ENCODE measurements around the gene DPY19L2.
"Not testable (repeated sequence)": the region's sequence is repeated elsewhere in the genome, so short reads cannot be mapped to it uniquely, and the experiment has no call there.

DPY19L2 gene

GRCh38 chr12:63668028-63668799 lies at the start of gene DPY19L2:
TSS of gene DPY19L2 (minus strand) at chr12:63668493. CDS start at chr12:63668393, 100 bp downstream.
- DNase-seq (ENCODE audit: low read depth) = peak; percentile 37

- DNase-seq (ENCODE audit: low read depth) = not testable (repeated sequence)
Measured at GRCh38 chr12:63716891-63717290, 48.6 kb upstream of the DPY19L2 start.

GRCh38 chr12:63715107-63715625 lies 46.9 kb upstream of the DPY19L2 start:
- not testable (repeated sequence) for DNase-seq (ENCODE audit: low read depth)

GRCh38 chr12:63714409-63714808 lies 46.1 kb upstream of the DPY19L2 start:
- DNase-seq (ENCODE audit: low read depth) = not testable (repeated sequence)

- DNase-seq (ENCODE audit: low read depth) = not testable (repeated sequence)
Measured at GRCh38 chr12:63713681-63714075, 45.4 kb upstream of the DPY19L2 start.

GRCh38 chr12:63712979-63713680 lies 44.8 kb upstream of the DPY19L2 start:
- DNase-seq (ENCODE audit: low read depth) = not testable (repeated sequence)

- not testable (repeated sequence) for DNase-seq (ENCODE audit: low read depth)
Measured at GRCh38 chr12:63712376-63712974, 44.2 kb upstream of the DPY19L2 start.

GRCh38 chr12:63711339-63711738 lies 43.0 kb upstream of the DPY19L2 start:
- peak; percentile 5 for DNase-seq (ENCODE audit: low read depth)

GRCh38 chr12:63706336-63706735 lies 38.0 kb upstream of the DPY19L2 start:
- no peak for DNase-seq (ENCODE audit: low read depth)

GRCh38 chr12:63699678-63700382 lies 31.5 kb upstream of the DPY19L2 start:
- DNase-seq (ENCODE audit: low read depth) = not testable (repeated sequence)

GRCh38 chr12:63699011-63699410 lies 30.7 kb upstream of the DPY19L2 start:
- DNase-seq (ENCODE audit: low read depth) = not testable (repeated sequence)

- not testable (repeated sequence) for DNase-seq (ENCODE audit: low read depth)
Measured at GRCh38 chr12:63690837-63691236, 22.5 kb upstream of the DPY19L2 start.

- not testable (repeated sequence) for DNase-seq (ENCODE audit: low read depth)
Measured at GRCh38 chr12:63689141-63689540, 20.8 kb upstream of the DPY19L2 start.

GRCh38 chr12:63686623-63687022 lies 18.3 kb upstream of the DPY19L2 start:
- DNase-seq (ENCODE audit: low read depth) = not testable (repeated sequence)

GRCh38 chr12:63685789-63686188 lies 17.5 kb upstream of the DPY19L2 start:
- DNase-seq (ENCODE audit: low read depth) = not testable (repeated sequence)

GRCh38 chr12:63682617-63683016 lies 14.3 kb upstream of the DPY19L2 start:
- not testable (repeated sequence) for DNase-seq (ENCODE audit: low read depth)

- DNase-seq (ENCODE audit: low read depth) = peak; percentile 49
Measured at GRCh38 chr12:63680758-63681157, 12.5 kb upstream of the DPY19L2 start.

- not testable (repeated sequence) for DNase-seq (ENCODE audit: low read depth)
Measured at GRCh38 chr12:63672550-63672949, 4.3 kb upstream of the DPY19L2 start.

- DNase-seq (ENCODE audit: low read depth) = not testable (repeated sequence)
Measured at GRCh38 chr12:63669936-63670335, 1.6 kb upstream of the DPY19L2 start.

GRCh38 chr12:63669427-63669826 lies 1.1 kb upstream of the DPY19L2 start:
- DNase-seq (ENCODE audit: low read depth) = not testable (repeated sequence)

- peak; percentile 25 for DNase-seq (ENCODE audit: low read depth)
Measured at GRCh38 chr12:63668800-63669365, 590 bp upstream of the DPY19L2 start.

All from iris pigment epithelial cell (primary cell).